HG03457 (cell line): ENCODE data around the gene PTPRM.

Experiments used
- ATAC-seq: cut with Tn5 transposase; IDR thresholded peaks from one replicate; pipeline ENCODE4 v1.9.1; 2021; ENCODE audit warnings: moderate number of reproducible peaks; ENCODE audit not compliant: unreplicated experiment

PTPRM gene

GRCh38 chr18:8368512-8369217 lies 801.5 kb downstream of the PTPRM start:
- ATAC-seq: no peak

GRCh38 chr18:8373486-8373885 lies 806.4 kb downstream of the PTPRM start:
- no peak for ATAC-seq

GRCh38 chr18:8374676-8375075 lies 807.6 kb downstream of the PTPRM start:
- ATAC-seq: no peak

GRCh38 chr18:8375249-8375648 lies 808.1 kb downstream of the PTPRM start:
- no peak for ATAC-seq

GRCh38 chr18:8376113-8376512 lies 809.0 kb downstream of the PTPRM start:
- no peak for ATAC-seq

GRCh38 chr18:8379187-8379941 lies 812.2 kb downstream of the PTPRM start:
- no peak for ATAC-seq

GRCh38 chr18:8380006-8380405 lies 812.9 kb downstream of the PTPRM start:
- no peak for ATAC-seq

GRCh38 chr18:8380926-8381325 lies 813.8 kb downstream of the PTPRM start:
- ATAC-seq: no peak

- no peak for ATAC-seq
These were observed 814.8 kb downstream of the PTPRM start for GRCh38 chr18:8381821-8382459.

- ATAC-seq: no peak
These were observed 818.3 kb downstream of the PTPRM start for GRCh38 chr18:8385400-8385799.

GRCh38 chr18:8386669-8387380 lies 819.7 kb downstream of the PTPRM start:
- ATAC-seq: no peak

- ATAC-seq: no peak
These were observed 822.5 kb downstream of the PTPRM start for GRCh38 chr18:8389391-8390340.

GRCh38 chr18:8391068-8391467 lies 824.0 kb downstream of the PTPRM start:
- no peak for ATAC-seq

- no peak for ATAC-seq
These were observed 829.1 kb downstream of the PTPRM start for GRCh38 chr18:8396254-8396653.

- ATAC-seq: no peak
These were observed 829.9 kb downstream of the PTPRM start for GRCh38 chr18:8397034-8397433.

- no peak for ATAC-seq
These were observed 832.0 kb downstream of the PTPRM start for GRCh38 chr18:8399138-8399537.

- ATAC-seq: no peak
These were observed 833.2 kb downstream of the PTPRM start for GRCh38 chr18:8400193-8400752.

- ATAC-seq: no peak
These were observed 833.7 kb downstream of the PTPRM start for GRCh38 chr18:8400825-8401224.

GRCh38 chr18:8401606-8402005 lies 834.5 kb downstream of the PTPRM start:
- ATAC-seq: no peak

GRCh38 chr18:8402237-8402636 lies 835.1 kb downstream of the PTPRM start:
- no peak for ATAC-seq
